Iris pigment epithelial cell (primary cell): ENCODE measurements around the gene ARF1.
"Not testable (repeated sequence)": the region's sequence is repeated elsewhere in the genome, so short reads cannot be mapped to it uniquely, and the experiment has no call there.

Source experiments
- DNase-seq: peaks from one replicate; pipeline ENCODE4 v3.0.0-alpha.2; 2011; ENCODE audit warnings: low read depth

ARF1 gene

GRCh38 chr1:228102791-228103620 is 20.5 kb downstream of the ARF1 start, which contains the start of gene C1orf35:
Gene C1orf35, minus strand, starts transcription at chr1:228103325. Its CDS starts 98 bp downstream, at chr1:228103227.
- peak; percentile 89 for DNase-seq

DNA sequence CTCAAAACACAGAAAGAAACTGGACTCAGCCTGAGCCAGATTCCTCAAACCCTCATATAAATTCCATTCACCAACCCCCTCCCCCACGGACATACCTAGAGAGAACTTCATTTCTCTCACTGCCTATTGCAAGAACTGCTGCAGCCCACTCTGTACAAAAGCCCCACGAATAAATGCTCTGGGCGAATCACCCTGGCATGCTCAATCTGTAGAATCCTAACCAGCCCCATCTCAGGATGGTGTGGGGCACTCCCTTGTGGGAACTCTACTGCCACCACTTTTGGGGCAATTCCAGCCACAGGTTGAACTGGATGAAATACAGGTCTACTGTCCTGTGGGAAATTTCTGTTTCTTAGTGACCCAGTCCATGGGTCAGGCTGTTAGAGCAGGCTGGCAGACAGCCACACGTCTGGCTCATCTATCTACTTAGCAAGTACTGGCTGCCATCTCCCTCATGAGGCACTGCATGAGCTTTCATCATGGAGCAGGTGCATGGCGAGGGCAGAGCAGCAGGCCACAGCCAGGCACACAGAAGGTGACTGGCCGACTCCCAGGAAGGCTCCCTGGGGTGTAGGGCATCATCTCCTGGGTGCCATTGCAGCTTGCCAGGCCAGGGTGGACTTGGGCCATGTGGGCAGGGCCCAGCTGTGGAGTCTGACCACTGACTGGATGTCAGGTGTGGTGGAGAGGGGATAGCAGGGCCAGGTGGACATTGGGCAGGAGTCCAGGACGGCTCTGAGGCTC is 22.2 kb downstream of the ARF1 start:
- DNase-seq: no peak

GRCh38 chr1:228105270-228105995 is 22.9 kb downstream of the ARF1 start:
- no peak for DNase-seq

- DNase-seq: no peak
Measured at GRCh38 chr1:228105996-228106799, 23.7 kb downstream of the ARF1 start.

- no peak for DNase-seq
Measured at GRCh38 chr1:228106800-228107054, 24.2 kb downstream of the ARF1 start.

- no peak for DNase-seq
Measured at GRCh38 chr1:228107636-228108035, 25.1 kb downstream of the ARF1 start.

DNA sequence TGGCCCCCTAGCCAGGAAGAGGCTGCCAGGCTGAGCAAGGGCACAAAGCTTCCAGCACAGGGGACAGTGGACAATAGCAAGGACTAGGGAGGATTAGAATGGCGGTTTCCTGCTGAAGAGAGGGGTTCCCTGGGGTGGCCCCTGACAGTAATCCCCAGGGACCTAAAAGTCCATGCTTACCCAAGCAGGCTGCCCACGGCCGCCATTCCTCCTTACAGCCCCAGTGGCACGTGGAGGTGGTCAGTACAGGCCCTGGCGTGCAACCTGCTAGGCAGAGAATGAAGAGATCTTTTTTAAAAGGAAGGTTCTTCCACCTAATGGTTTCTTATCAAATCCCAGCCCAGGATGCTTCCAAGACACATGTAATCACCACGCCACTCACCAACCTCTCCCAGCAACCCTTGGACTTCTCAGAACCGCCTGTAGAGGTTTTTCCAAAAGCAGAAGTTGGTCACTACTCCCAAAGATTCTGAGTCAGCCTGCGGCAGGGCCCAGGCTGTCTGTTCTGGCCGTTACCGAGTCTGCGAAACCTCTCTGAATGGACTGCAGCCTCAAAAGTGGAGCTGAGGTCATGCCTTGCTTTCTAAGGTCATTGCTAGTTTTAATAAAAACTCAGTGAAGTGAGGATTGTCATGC is 25.7 kb downstream of the ARF1 start:
- DNase-seq: no peak

DNA sequence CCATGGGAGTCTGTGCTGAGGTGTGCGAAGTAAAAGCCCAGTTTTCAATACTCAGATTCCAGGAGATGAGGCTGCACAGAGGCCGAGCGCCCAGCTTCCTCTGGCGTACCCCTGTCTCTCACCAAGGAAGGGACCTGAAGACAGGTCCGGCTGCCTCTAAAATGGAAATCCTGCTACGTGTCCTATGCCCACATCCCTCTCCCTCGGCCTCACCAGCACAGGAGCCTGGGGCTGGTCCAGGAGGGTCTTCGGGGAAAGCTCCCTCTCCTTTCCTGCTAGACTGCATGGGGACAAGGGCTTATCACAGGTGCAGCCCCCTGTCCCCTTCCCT is 26.2 kb downstream of the ARF1 start:
- DNase-seq: no peak

GRCh38 chr1:228109073-228109961 is 26.8 kb downstream of the ARF1 start, which contains the start of gene MRPL55:
Gene MRPL55, minus strand, starts transcription at chr1:228109299. Its CDS starts 1,039 bp downstream, at chr1:228108260.
- peak; percentile 96 for DNase-seq

GRCh38 chr1:228109962-228110488 is 27.5 kb downstream of the ARF1 start:
- DNase-seq: peak; percentile 34

GRCh38 chr1:228110556-228110955 is 28.0 kb downstream of the ARF1 start:
- no peak for DNase-seq

- not testable (repeated sequence) for DNase-seq
Measured at GRCh38 chr1:228111315-228111714, 28.8 kb downstream of the ARF1 start.

- no peak for DNase-seq
Measured at GRCh38 chr1:228112167-228112566, 29.7 kb downstream of the ARF1 start.

- DNase-seq: no peak
Measured at GRCh38 chr1:228112617-228113016, 30.1 kb downstream of the ARF1 start.

- DNase-seq: no peak
Measured at GRCh38 chr1:228114827-228115226, 32.3 kb downstream of the ARF1 start.

- DNase-seq: no peak
Measured at GRCh38 chr1:228117335-228117734, 34.8 kb downstream of the ARF1 start.

- DNase-seq: no peak
Measured at GRCh38 chr1:228118040-228118439, 35.5 kb downstream of the ARF1 start.

DNA sequence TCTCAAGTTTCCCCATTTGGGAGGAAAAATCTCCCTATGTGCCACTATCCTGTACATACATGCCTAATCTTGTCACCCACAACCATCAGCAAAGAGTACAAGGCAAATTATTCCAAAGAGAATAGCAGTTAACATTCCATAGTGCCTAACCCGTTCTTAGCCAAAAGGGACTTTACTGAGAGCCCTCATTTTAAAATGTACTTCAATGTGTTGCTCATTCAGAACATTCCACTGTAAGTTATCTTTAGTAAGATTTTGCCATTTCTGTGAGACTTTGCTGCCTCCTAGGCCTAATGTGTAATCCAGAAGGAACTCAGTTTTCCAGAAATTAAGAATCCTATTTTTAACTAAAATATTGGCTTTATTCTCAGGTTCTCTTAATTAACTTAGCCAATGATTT is 37.8 kb downstream of the ARF1 start:
- no peak for DNase-seq

GRCh38 chr1:228120857-228121489 is 38.5 kb downstream of the ARF1 start:
- DNase-seq: peak; percentile 24
